Neuronal stem cell (in vitro differentiated cells): ENCODE measurements around the gene ZKSCAN4.

ENCODE experiments used
- DNase-seq: peaks from one replicate; pipeline ENCODE4 v3.0.0-alpha.2; 2013; ENCODE audit warnings: low spot score
- H2AFZ ChIP-seq: one replicate; pipeline ENCODE4 v1.6.1; 2013; ENCODE audit warnings: mild to moderate bottlenecking, low read length, inconsistent platforms
- H2AK5ac ChIP-seq: 2 replicates; pipeline ENCODE4 v1.6.1; 2013; ENCODE audit warnings: low read depth, mild to moderate bottlenecking, inconsistent platforms, low read length, moderate library complexity, mixed read lengths
- H2BK120ac ChIP-seq: 2 replicates; pipeline ENCODE4 v1.6.1; 2013; ENCODE audit warnings: low read depth, mild to moderate bottlenecking, inconsistent platforms, low read length, moderate library complexity, mixed read lengths
- H2BK12ac ChIP-seq: one replicate; pipeline ENCODE4 v1.6.1; 2013; ENCODE audit warnings: low read length, inconsistent platforms
- H2BK15ac ChIP-seq: 2 replicates; pipeline ENCODE4 v1.6.1; 2013; ENCODE audit warnings: mild to moderate bottlenecking, low read length, inconsistent platforms, mixed read lengths
- H2BK5ac ChIP-seq: one replicate; pipeline ENCODE4 v1.6.1; 2013; ENCODE audit warnings: inconsistent platforms, mild to moderate bottlenecking, low read length, moderate library complexity
- H3K14ac ChIP-seq: one replicate; pipeline ENCODE4 v1.6.1; 2013; ENCODE audit warnings: low read length, inconsistent platforms
- H3K18ac ChIP-seq: 2 replicates; pipeline ENCODE4 v1.6.1; 2013; ENCODE audit warnings: low read length, inconsistent platforms
- H3K23ac ChIP-seq: 2 replicates; pipeline ENCODE4 v1.6.1; 2013; ENCODE audit warnings: low read depth, mild to moderate bottlenecking, mixed read lengths, low read length, inconsistent platforms; ENCODE audit not compliant: poor library complexity
- H3K27ac ChIP-seq: replicated peaks from 3 replicates; pipeline ENCODE4 v1.5.1; 2013; ENCODE audit warnings: low read length, inconsistent platforms
- H3K27me3 ChIP-seq, 3 experiments: 2 replicates each; pipeline ENCODE4 v1.6.1; 2013; ENCODE audit warnings: low read length in 3 of 3, mild to moderate bottlenecking in 2 of 3, inconsistent platforms in 1 of 3, low read depth in 1 of 3, mixed read lengths in 1 of 3, moderate library complexity in 1 of 3; ENCODE audit not compliant: control insufficient read depth in 3 of 3, insufficient read depth in 3 of 3
- H3K36me3 ChIP-seq, 2 donors: replicated peaks in 1 of 2; 2 replicates each; pipeline ENCODE4 v1.6.1; 2013; ENCODE audit warnings: low read length in 2 of 2; ENCODE audit not compliant: control insufficient read depth in 2 of 2, insufficient read depth in 2 of 2
- H3K4ac ChIP-seq: 2 replicates; pipeline ENCODE4 v1.6.1; 2013; ENCODE audit warnings: inconsistent platforms, mild to moderate bottlenecking, low read length, moderate library complexity
- H3K4me1 ChIP-seq, 2 donors: 1 replicate in 1 of 2; 2 replicates in 1 of 2; pipeline ENCODE4 v1.6.1; 2013; ENCODE audit warnings: low read length in 2 of 2, low read depth in 1 of 2; ENCODE audit not compliant: control insufficient read depth in 2 of 2, insufficient read depth in 1 of 2
- H3K4me2 ChIP-seq: one replicate; pipeline ENCODE4 v1.6.1; 2013; ENCODE audit warnings: mild to moderate bottlenecking, low read length, inconsistent platforms; ENCODE audit not compliant: insufficient read depth, poor library complexity, severe bottlenecking
- H3K4me3 ChIP-seq, 2 donors: 2 replicates each; pipeline ENCODE4 v1.5.1; 2013; ENCODE audit warnings: low read length in 2 of 2, mild to moderate bottlenecking in 2 of 2, inconsistent platforms in 1 of 2, moderate library complexity in 1 of 2
- H3K79me1 ChIP-seq: one replicate; pipeline ENCODE4 v1.6.1; 2013; ENCODE audit warnings: low read depth, mild to moderate bottlenecking, inconsistent platforms, low read length, moderate library complexity
- H3K9ac ChIP-seq: one replicate; pipeline ENCODE4 v1.6.1; 2013; ENCODE audit warnings: mild to moderate bottlenecking, low read depth, low read length, inconsistent platforms; ENCODE audit not compliant: poor library complexity
- H3K9me3 ChIP-seq, 2 donors: replicated peaks in 1 of 2; 2 replicates each; pipeline versions ENCODE3 to v1.6.1; 2013; ENCODE audit warnings: low read length in 2 of 2, mild to moderate bottlenecking in 2 of 2, inconsistent platforms in 1 of 2, low read depth in 1 of 2, mixed read lengths in 1 of 2, moderate library complexity in 1 of 2; ENCODE audit not compliant: control insufficient read depth in 2 of 2, insufficient read depth in 1 of 2
- H4K8ac ChIP-seq: one replicate; pipeline ENCODE4 v1.6.1; 2013; ENCODE audit warnings: low read depth, mild to moderate bottlenecking, inconsistent platforms, low read length, moderate library complexity
- H4K91ac ChIP-seq: one replicate; pipeline ENCODE4 v1.6.1; 2013; ENCODE audit warnings: low read length, low read depth, mild to moderate bottlenecking, inconsistent platforms; ENCODE audit not compliant: poor library complexity
- WGBS, 2 donors: extraction: QIAGEN DNeasy Blood & Tissue Kit; methylation state at CpG; one replicate each; pipeline ENCODE4 v1.1.7; 2013; ENCODE audit warnings: missing lambda C conversion rate in 2 of 2, mixed read lengths in 1 of 2; ENCODE audit not compliant: insufficient read length in 2 of 2, insufficient replicate concordance in 1 of 2; ENCODE audit errors: extremely low coverage in 2 of 2; 5-methylcytosine and 5-hydroxymethylcytosine counted together

Gene ZKSCAN4

GRCh38 chr6:28248916-28249315 is 3.2 kb downstream of the ZKSCAN4 start:
- H2BK15ac ChIP-seq = no peak overlapping the region
- H3K4me2 ChIP-seq = no peak overlapping the region
- no CpG with 5 or more reads among the region's 1 CpG for WGBS, 2 donors

GRCh38 chr6:28245206-28245941 is 6.7 kb downstream of the ZKSCAN4 start:
- Histone ChIP-seq H3K23ac (no peak overlapping the region), H2BK120ac (no peak overlapping the region), H2BK15ac (no peak overlapping the region), H3K9ac (no peak overlapping the region), H3K27ac (no peak overlapping the region), H2AFZ (no peak overlapping the region), H3K36me3 (peaks cover 26 to 61% of the 10 kb centered on the region in 2 donors), H3K4me2 (no peak overlapping the region), H3K18ac (no peak overlapping the region), H2BK12ac (no peak overlapping the region), H2BK5ac (no peak overlapping the region), H3K4me1 (no peaks in the 10 kb centered on the region), H3K14ac (no peak overlapping the region), H3K4ac (no peak overlapping the region), H3K4me3 (no peak overlapping the region), H2AK5ac (no peak overlapping the region), H4K91ac (no peak overlapping the region), H3K27me3 (no peaks in the 10 kb centered on the region), H3K79me1 (no peaks in the 10 kb centered on the region), H4K8ac (no peak overlapping the region), H3K9me3 (no peaks in the 10 kb centered on the region)
- no peak for DNase-seq
- no CpG with 5 or more reads among the region's 6 CpGs for WGBS, 2 donors

More at GRCh38 chr6:28248916-28249315, 3.2 kb downstream of the ZKSCAN4 start:
- DNase-seq = no peak
- H2AFZ ChIP-seq = no peak overlapping the region
- no peak overlapping the region for H3K14ac ChIP-seq
- no peak overlapping the region for H2AK5ac ChIP-seq
- H2BK12ac ChIP-seq = no peak overlapping the region
- H3K4me3 ChIP-seq = no peak overlapping the region
- no peak overlapping the region for H4K91ac ChIP-seq
- no peak overlapping the region for H3K27ac ChIP-seq
- H2BK5ac ChIP-seq = no peak overlapping the region
- no peaks in the 10 kb centered on the region for H3K9me3 ChIP-seq
- no peak overlapping the region for H3K4ac ChIP-seq
- no peak overlapping the region for H4K8ac ChIP-seq
- H3K36me3 ChIP-seq = peaks cover 26 to 55% of the 10 kb centered on the region in 2 donors
- H3K79me1 ChIP-seq = no peaks in the 10 kb centered on the region
- H3K18ac ChIP-seq = no peak overlapping the region
- no peak overlapping the region for H2BK120ac ChIP-seq
- peaks cover 3 to 5% of the 10 kb centered on the region in 2 donors for H3K4me1 ChIP-seq
- no peak overlapping the region for H3K9ac ChIP-seq
- no peaks in the 10 kb centered on the region for H3K27me3 ChIP-seq
- H3K23ac ChIP-seq = no peak overlapping the region

- no peak overlapping the region for H3K23ac ChIP-seq
- H3K4me2 ChIP-seq = no peak overlapping the region
- H2BK15ac ChIP-seq = no peak overlapping the region
- H3K36me3 ChIP-seq = peaks cover 26 to 55% of the 10 kb centered on the region in 2 donors
- no peak overlapping the region for H3K18ac ChIP-seq
- H3K79me1 ChIP-seq = no peaks in the 10 kb centered on the region
- DNase-seq = no peak
- H3K27ac ChIP-seq = no peak overlapping the region
- H4K8ac ChIP-seq = no peak overlapping the region
- H3K9ac ChIP-seq = no peak overlapping the region
- H2AK5ac ChIP-seq = no peak overlapping the region
- WGBS, 2 donors = no CpG with 5 or more reads among the region's 3 CpGs
- no peak overlapping the region for H2BK120ac ChIP-seq
- H3K9me3 ChIP-seq = no peaks in the 10 kb centered on the region
- H4K91ac ChIP-seq = no peak overlapping the region
- H2BK12ac ChIP-seq = no peak overlapping the region
- H3K4me1 ChIP-seq = no peaks in the 10 kb centered on the region
- no peak overlapping the region for H2AFZ ChIP-seq
- H3K27me3 ChIP-seq = no peaks in the 10 kb centered on the region
- H3K14ac ChIP-seq = no peak overlapping the region
- H2BK5ac ChIP-seq = no peak overlapping the region
- H3K4me3 ChIP-seq = no peak overlapping the region
- no peak overlapping the region for H3K4ac ChIP-seq
These were observed 8.1 kb downstream of the ZKSCAN4 start for GRCh38 chr6:28243946-28244345.

- no peak overlapping the region for H2AK5ac ChIP-seq
- H3K36me3 ChIP-seq = peaks cover 13 to 47% of the 10 kb centered on the region in 2 donors
- no peak overlapping the region for H3K4ac ChIP-seq
- H3K79me1 ChIP-seq = no peaks in the 10 kb centered on the region
- H3K27me3 ChIP-seq = no peaks in the 10 kb centered on the region
- no peak overlapping the region for H2BK120ac ChIP-seq
- no peak overlapping the region for H3K23ac ChIP-seq
- no peak overlapping the region for H3K27ac ChIP-seq
- no peak overlapping the region for H2AFZ ChIP-seq
- H2BK5ac ChIP-seq = no peak overlapping the region
- no peak overlapping the region for H4K91ac ChIP-seq
- peaks cover 0 to 8% of the 10 kb centered on the region in 2 donors for H3K9me3 ChIP-seq
- H2BK12ac ChIP-seq = no peak overlapping the region
- peaks cover 0 to 1% of the 10 kb centered on the region in 2 donors for H3K4me1 ChIP-seq
- H3K14ac ChIP-seq = no peak overlapping the region
- WGBS, 2 donors = no CpG with 5 or more reads among the region's 1 CpG
- H3K9ac ChIP-seq = no peak overlapping the region
- DNase-seq = no peak
- no peak overlapping the region for H4K8ac ChIP-seq
- H3K4me3 ChIP-seq = no peak overlapping the region
- H3K4me2 ChIP-seq = no peak overlapping the region
- H3K18ac ChIP-seq = no peak overlapping the region
- no peak overlapping the region for H2BK15ac ChIP-seq
These were observed 11.6 kb downstream of the ZKSCAN4 start for GRCh38 chr6:28240471-28240870.
